HepG2 (cell line): ENCODE measurements around the gene RPS6KB1. TPM values are rescaled to one million over a fixed set of nuclear protein-coding genes. Genes with fewer than 3 reads are reported as not detected.

Source experiments
- ATAC-seq: fragments of 200-7000 bp; cut with Tn5 transposase; 3 replicates; pipeline ENCODE4 v1.9.1; 2020; ENCODE audit warnings: mild to moderate bottlenecking, moderate library complexity
- BruUV-seq: library from RNA; stranded (reverse); fragments of 400-500 nt; replicated peaks from 2 replicates; lab custom pipeline; 2021; lab: Mats Ljungman, UMichigan
- CTCF ChIA-PET: fragments of 300-600 bp; formaldehyde crosslinking; extraction: SDS; loops from one replicate; lab custom pipeline; 2021; ENCODE audit warnings: low total read pairs, inconsistent platforms, low intra/inter-chr PET ratio; lab: Yijun Ruan, JAX
- POLR2A ChIA-PET: fragments of 350-600 bp; sonication (Branson Sonifier 250); formaldehyde crosslinking; loops from one replicate; lab custom pipeline; 2020; ENCODE audit warnings: antibody characterized with exemption, inconsistent platforms; lab: Yijun Ruan, JAX
- DNase-seq: peaks from one replicate; pipeline ENCODE4 v3.0.0-alpha.2; 2015; ENCODE audit warnings: low spot score
- FAIRE-seq: peaks from 3 replicates; lab custom pipeline; 2011; peaks lifted over from hg19 to GRCh38; lab: Jason Lieb, UNC
- H2AFZ ChIP-seq: one replicate; pipeline ENCODE4 v1.6.1; 2011; ENCODE audit warnings: low read length, inconsistent platforms
- H3K27ac ChIP-seq: fragments of 300-600 bp; 3 replicates; pipeline ENCODE4 v1.8.0; 2011; ENCODE audit warnings: mixed run types, mild to moderate bottlenecking, mixed read lengths, low read length, inconsistent platforms; ENCODE audit not compliant: insufficient read depth; ENCODE audit errors: extremely low read length
- H3K27me3 ChIP-seq, 2 experiments: fragments of 200-600 bp in 1 of 2; 2 replicates in 1 of 2; 3 replicates in 1 of 2; pipeline versions ENCODE4 v1.6.0 to v1.8.0; 2011; ENCODE audit warnings: low read length in 2 of 2, mild to moderate bottlenecking in 2 of 2, moderate library complexity in 2 of 2, inconsistent platforms in 1 of 2; ENCODE audit not compliant: insufficient read depth in 2 of 2, control insufficient read depth in 1 of 2
- H3K36me3 ChIP-seq, 2 experiments: fragments of 200-600 bp in 1 of 2; replicated peaks in 1 of 2; 2 replicates in 1 of 2; 3 replicates in 1 of 2; pipeline versions ENCODE4 v1.5.1 to v1.8.0; 2011; ENCODE audit warnings: low read length in 2 of 2, inconsistent platforms in 1 of 2; ENCODE audit not compliant: insufficient read depth in 2 of 2, control insufficient read depth in 1 of 2
- H3K4me1 ChIP-seq: 2 replicates; pipeline ENCODE4 v1.5.1; 2012; ENCODE audit warnings: low read length, inconsistent platforms; ENCODE audit not compliant: insufficient read depth
- H3K4me2 ChIP-seq: 2 replicates; pipeline ENCODE4 v1.6.0; 2011; ENCODE audit warnings: low read depth, low read length, inconsistent platforms
- H3K4me3 ChIP-seq, 3 experiments: fragments of 200-600 bp in 1 of 3; sonication (generic), shearing (Covaris generic) in 1 of 3; replicated peaks in 1 of 3; 2 replicates each; pipeline ENCODE4 v1.5.1; 2011 to 2016; ENCODE audit warnings: low read length in 3 of 3, inconsistent platforms in 2 of 3, low read depth in 2 of 3, mild to moderate bottlenecking in 2 of 3, control low read depth in 1 of 3, mixed read lengths in 1 of 3; ENCODE audit not compliant: insufficient read depth in 1 of 3
- H3K79me2 ChIP-seq: one replicate; pipeline ENCODE4 v1.6.1; 2011; ENCODE audit warnings: low read length, inconsistent platforms; ENCODE audit not compliant: insufficient read depth
- H3K9ac ChIP-seq: 2 replicates; pipeline ENCODE4 v1.6.0; 2011; ENCODE audit warnings: mild to moderate bottlenecking, low read depth, low read length, inconsistent platforms; ENCODE audit not compliant: insufficient read depth
- H3K9me3 ChIP-seq: 2 replicates; pipeline ENCODE4 v1.5.1; 2012; ENCODE audit warnings: mild to moderate bottlenecking, low read length
- H4K20me1 ChIP-seq: 2 replicates; pipeline ENCODE4 v1.6.0; 2011; ENCODE audit warnings: inconsistent platforms, mild to moderate bottlenecking, low read length, moderate library complexity; ENCODE audit not compliant: insufficient read depth
- ATF7 ChIP-seq, 2 experiments: fragments of 450-650 bp in 1 of 2; sonication (generic) in 1 of 2; formaldehyde crosslinking in 1 of 2; IDR thresholded peaks; 2 replicates each; pipeline versions ENCODE4 v1.4.0 to v1.6.1; 2016 to 2020; ENCODE audit warnings: antibody characterized with exemption in 1 of 2, mild to moderate bottlenecking in 1 of 2, missing genetic modification reagents in 1 of 2
- ETV5 ChIP-seq: IDR thresholded peaks from 2 replicates; pipeline ENCODE4 v1.6.1; 2018; ENCODE audit warnings: missing biosample characterization, missing genetic modification reagents, inconsistent platforms, borderline replicate concordance
- KDM1A ChIP-seq: IDR thresholded peaks from 2 replicates; pipeline ENCODE4 v1.6.1; 2016; ENCODE audit warnings: missing compliant biosample characterization
- KDM5A ChIP-seq: fragments of 200-600 bp; sonication (generic); IDR thresholded peaks from 2 replicates; pipeline ENCODE4 v1.7.0; 2018; ENCODE audit warnings: antibody characterized with exemption, mild to moderate bottlenecking, low read length, borderline replicate concordance
- MIXL1 ChIP-seq: IDR thresholded peaks from 2 replicates; pipeline ENCODE4 v1.6.1; 2016
- NCOA1 ChIP-seq: sonication (generic); formaldehyde crosslinking; IDR thresholded peaks from 2 replicates; pipeline ENCODE4 v1.9.0; 2021; ENCODE audit warnings: missing genetic modification reagents
- NCOA2 ChIP-seq: sonication (generic); formaldehyde crosslinking; IDR thresholded peaks from 2 replicates; pipeline ENCODE4 v1.8.0; 2022; ENCODE audit warnings: inconsistent platforms
- TBX2 ChIP-seq: sonication (generic); formaldehyde crosslinking; IDR thresholded peaks from 2 replicates; pipeline ENCODE4 v1.5.0; 2020; ENCODE audit warnings: missing genetic modification reagents, mild to moderate bottlenecking, borderline replicate concordance
- TSC22D2 ChIP-seq: sonication (generic); formaldehyde crosslinking; IDR thresholded peaks from 2 replicates; pipeline ENCODE4 v1.5.1; 2020; ENCODE audit warnings: missing genetic modification reagents, mild to moderate bottlenecking, borderline replicate concordance
- ZIK1 ChIP-seq: sonication (generic); formaldehyde crosslinking; IDR thresholded peaks from 2 replicates; pipeline ENCODE4 v1.5.0; 2020; ENCODE audit warnings: mild to moderate bottlenecking, low read depth, missing genetic modification reagents, borderline replicate concordance
- ZNF101 ChIP-seq: sonication (generic); formaldehyde crosslinking; IDR thresholded peaks from 2 replicates; pipeline ENCODE4 v1.4.0; 2020; ENCODE audit warnings: mild to moderate bottlenecking, low read depth, missing genetic modification reagents, borderline replicate concordance
- ZNF329 ChIP-seq: sonication (generic); formaldehyde crosslinking; IDR thresholded peaks from 2 replicates; pipeline ENCODE4 v1.9.0; 2021; ENCODE audit warnings: low read depth, mild to moderate bottlenecking, missing genetic modification reagents
- ZNF543 ChIP-seq: sonication (generic); formaldehyde crosslinking; IDR thresholded peaks from 2 replicates; pipeline ENCODE4 v1.4.0; 2020; ENCODE audit warnings: mild to moderate bottlenecking, missing genetic modification reagents
- ZNF652 ChIP-seq: IDR thresholded peaks from 2 replicates; pipeline ENCODE4 v1.6.1; 2016; ENCODE audit warnings: low read depth, borderline replicate concordance
- ZNF766 ChIP-seq: sonication (generic); formaldehyde crosslinking; IDR thresholded peaks from 2 replicates; pipeline ENCODE4 v1.5.0; 2020; ENCODE audit warnings: missing genetic modification reagents, borderline replicate concordance
- ZNF777 ChIP-seq: sonication (generic); formaldehyde crosslinking; IDR thresholded peaks from 2 replicates; pipeline ENCODE4 v1.4.0; 2020; ENCODE audit warnings: missing genetic modification reagents
- ZNF883 ChIP-seq: sonication (generic); formaldehyde crosslinking; IDR thresholded peaks from 2 replicates; pipeline ENCODE4 v1.5.1; 2020; ENCODE audit warnings: mild to moderate bottlenecking, missing genetic modification reagents; ENCODE audit errors: not compliant biosample characterization
- WGBS: methylation state at CpG from one replicate; pipeline ENCODE4 v1.1.6; 2017; ENCODE audit warnings: low lambda C conversion rate; 5-methylcytosine and 5-hydroxymethylcytosine counted together
- in situ Hi-C: cut with HindIII; loops from 2 replicates; pipeline ENCODE4 v1.10.0; 2017; ENCODE audit warnings: low pct_unique_long_range_greater_than_20kb; ENCODE audit not compliant: extremely low pct_ligation_motif_present
- intact Hi-C: fragments of 100-400 bp; cut with micrococcal nuclease; formaldehyde crosslinking; loops from one replicate; pipeline ENCODE4 v1.10.0; 2022; ENCODE audit not compliant: unreplicated experiment
- polyA plus RNA-seq, 8 experiments: library from polyadenylated mRNA; depleted of rRNA in 3 of 8; stranded (reverse) in 7 of 8; unstranded in 1 of 8; fragments of >200 nt; fragmentation: Illumina TruSeq in 4 of 8; extraction: Trizol in 4 of 8; gene quantifications; 2 replicates each; pipeline versions ENCODE4 v1.2.1 to v1.2.3, GENCODE V29; 2011 to 2016; ENCODE audit warnings: low read depth in 4 of 8, missing spikeins in 1 of 8, mixed read lengths in 1 of 8; ENCODE audit not compliant: insufficient read depth in 1 of 8
- total RNA-seq, 5 experiments: library from RNA; depleted of rRNA; stranded (reverse); fragments of >200 nt; fragmentation: Illumina TruSeq; extraction: Trizol; gene quantifications; 2 replicates each; pipeline ENCODE4 v1.2.3, GENCODE V29; 2016; ENCODE audit warnings: low read depth in 1 of 5
- TF ChIP-seq, protein P1 (sequence below): sonication (generic); formaldehyde crosslinking; IDR thresholded peaks from 2 replicates; pipeline ENCODE4 v1.9.0; 2022; ENCODE audit warnings: missing genetic modification reagents, mild to moderate bottlenecking, borderline replicate concordance

RPS6KB1 gene
- total and polyA plus RNA-seq, 2 of the 13 experiments (the other 11 are each of a cell fraction or from before 2014, with no cell fraction given), result 16.5 to 42.2 TPM

DNA sequence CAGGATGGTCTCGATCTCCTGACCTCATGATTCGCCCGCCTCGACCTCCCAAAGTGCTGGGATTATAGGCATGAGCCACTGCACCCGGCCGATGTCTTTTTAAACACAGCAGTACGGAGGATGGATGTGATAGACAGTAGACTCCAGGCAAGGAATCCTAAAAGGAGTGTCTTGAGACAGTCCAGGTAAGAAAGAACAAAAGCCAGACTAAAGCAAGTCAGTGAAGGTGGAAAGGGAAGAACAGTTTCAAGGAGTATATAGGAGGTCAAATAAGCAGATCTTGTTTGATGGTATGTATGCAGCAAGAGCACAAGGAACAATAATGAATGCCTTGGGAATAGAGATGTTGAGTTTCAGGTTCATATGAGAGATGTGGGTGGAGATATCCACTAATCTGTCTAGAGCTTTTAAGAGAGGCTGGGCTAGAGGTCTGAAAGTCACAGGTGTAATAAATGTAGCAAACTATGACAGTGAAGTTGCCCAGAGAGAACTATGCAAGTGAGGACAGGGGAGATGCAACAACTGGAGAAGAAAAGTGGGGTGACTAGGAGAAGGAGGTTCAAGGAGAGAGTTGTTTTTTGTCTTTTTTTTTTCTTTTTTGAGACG, 4.7 kb upstream of the RPS6KB1 start:
- H3K4me1 ChIP-seq, result peaks cover 21% of the 10 kb centered on the region
- peaks cover 14 to 32% of the 10 kb centered on the region in 2 experiments for H3K36me3 ChIP-seq
- in situ Hi-C loops, result no loop called here
- no peak for ATAC-seq
- no peak overlapping the region for H3K27ac ChIP-seq
- no peaks in the 10 kb centered on the region for H3K9me3 ChIP-seq
- no peak overlapping the region for H3K4me2 ChIP-seq
- TF ChIP-seq ZNF101 (no peak), ZNF766 (no peak), ZIK1 (CRISPR knock-in tag) (no peak), KDM1A (CRISPR knock-in tag) (no peak), ETV5 (no peak), TSC22D2 (CRISPR knock-in tag) (no peak), KDM5A (no peak), ZNF329 (CRISPR knock-in tag) (no peak), NCOA2 (CRISPR knock-in tag) (no peak), ZNF883 (no peak), ZNF543 (CRISPR knock-in tag) (no peak), NCOA1 (CRISPR knock-in tag) (no peak), ZNF652 (CRISPR knock-in tag) (no peak), ZNF777 (CRISPR knock-in tag) (no peak), ATF7 (IDR thresholded peaks at IDR 0.05) (no peak), ATF7 (CRISPR knock-in tag; IDR thresholded peaks at IDR 0.05) (no peak), TBX2 (no peak), MIXL1 (CRISPR knock-in tag) (no peak)
- TF ChIP-seq, protein P1, sequence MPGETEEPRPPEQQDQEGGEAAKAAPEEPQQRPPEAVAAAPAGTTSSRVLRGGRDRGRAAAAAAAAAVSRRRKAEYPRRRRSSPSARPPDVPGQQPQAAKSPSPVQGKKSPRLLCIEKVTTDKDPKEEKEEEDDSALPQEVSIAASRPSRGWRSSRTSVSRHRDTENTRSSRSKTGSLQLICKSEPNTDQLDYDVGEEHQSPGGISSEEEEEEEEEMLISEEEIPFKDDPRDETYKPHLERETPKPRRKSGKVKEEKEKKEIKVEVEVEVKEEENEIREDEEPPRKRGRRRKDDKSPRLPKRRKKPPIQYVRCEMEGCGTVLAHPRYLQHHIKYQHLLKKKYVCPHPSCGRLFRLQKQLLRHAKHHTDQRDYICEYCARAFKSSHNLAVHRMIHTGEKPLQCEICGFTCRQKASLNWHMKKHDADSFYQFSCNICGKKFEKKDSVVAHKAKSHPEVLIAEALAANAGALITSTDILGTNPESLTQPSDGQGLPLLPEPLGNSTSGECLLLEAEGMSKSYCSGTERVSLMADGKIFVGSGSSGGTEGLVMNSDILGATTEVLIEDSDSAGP (CRISPR knock-in tag), result no peak
- H4K20me1 ChIP-seq, result no peaks in the 10 kb centered on the region
- ChIA-PET POLR2A (interaction anchor here (1.2 to 1.3 kb wide), 2 partner anchors 34 to 49 kb away, joined by 3 read pairs; no protein-coding TSS in a partner anchor), CTCF (no interaction called here)
- DNase-seq, result no peak
- FAIRE-seq, result no peak
- no peaks in the 10 kb centered on the region; a peak in 1 of 5 replicates for H3K27me3 ChIP-seq
- 96% methylated on average over 8 of the region's 8 CpGs for WGBS
- H3K4me3 ChIP-seq, result no peak overlapping the region
- no peak overlapping the region for H2AFZ ChIP-seq
- no TSS peak for BruUV-seq
- intact Hi-C loops, result no loop called here
- no peak overlapping the region for H3K9ac ChIP-seq
- peaks cover 25% of the 10 kb centered on the region for H3K79me2 ChIP-seq
